HepG2 (cell line): ENCODE results near the gene EMILIN1. TPM values are rescaled to one million over a fixed set of nuclear protein-coding genes. Genes with fewer than 3 reads are reported as not detected.

ENCODE experiments used
- ARNTL ChIP-seq: sonication (generic); formaldehyde crosslinking; IDR thresholded peaks from 2 replicates; pipeline ENCODE4 v1.4.0; 2020; ENCODE audit warnings: mild to moderate bottlenecking, missing genetic modification reagents
- FOXA1 ChIP-seq, 2 experiments: fragments of 450-650 bp in 1 of 2; sonication (generic) in 1 of 2; formaldehyde crosslinking in 1 of 2; IDR thresholded peaks; 2 replicates each; pipeline versions ENCODE4 v1.4.0 to v1.6.1; 2016 to 2020; ENCODE audit warnings: missing genetic modification reagents in 1 of 2
- FOXK2 ChIP-seq: fragments of 450-650 bp; IDR thresholded peaks from 2 replicates; pipeline ENCODE4 v1.6.1; 2016
- FOXO1 ChIP-seq: sonication (generic); formaldehyde crosslinking; IDR thresholded peaks from 2 replicates; pipeline ENCODE4 v1.4.0; 2020; ENCODE audit warnings: missing genetic modification reagents
- HHEX ChIP-seq: IDR thresholded peaks from 2 replicates; pipeline ENCODE4 v1.6.1; 2016; ENCODE audit warnings: control low read depth
- MYC ChIP-seq: sonication (generic); formaldehyde crosslinking; IDR thresholded peaks from 2 replicates; pipeline ENCODE4 v1.9.0; 2021; ENCODE audit warnings: missing genetic modification reagents, borderline replicate concordance
- PCBP2 ChIP-seq: fragments of 200-400 bp; formaldehyde crosslinking; optimal IDR thresholded peaks from 2 replicates; pipeline ENCODE3; 2018; ENCODE audit warnings: low read length, low read depth; ENCODE audit not compliant: poor library complexity, severe bottlenecking
- PHF5A ChIP-seq: IDR thresholded peaks from one replicate; pipeline ENCODE4 v1.6.1; 2018; ENCODE audit warnings: low read depth, missing genetic modification reagents; ENCODE audit not compliant: unreplicated experiment
- PITX1 ChIP-seq: sonication (generic); formaldehyde crosslinking; IDR thresholded peaks from 2 replicates; pipeline ENCODE4 v1.5.1; 2020; ENCODE audit warnings: mild to moderate bottlenecking, missing genetic modification reagents
- RAD21 ChIP-seq: fragments of 450-650 bp; formaldehyde crosslinking; IDR thresholded peaks from 2 replicates; pipeline ENCODE4 v1.5.0; 2020; ENCODE audit warnings: mild to moderate bottlenecking
- SMARCE1 ChIP-seq: fragments of 450-650 bp; IDR thresholded peaks from 2 replicates; pipeline ENCODE4 v1.6.1; 2017; ENCODE audit warnings: borderline replicate concordance
- ZBTB20 ChIP-seq: sonication (generic); formaldehyde crosslinking; IDR thresholded peaks from 2 replicates; pipeline ENCODE4 v1.8.1; 2023; ENCODE audit warnings: missing genetic modification reagents, low read depth, mild to moderate bottlenecking, borderline replicate concordance
- ZFP82 ChIP-seq: sonication (generic); formaldehyde crosslinking; IDR thresholded peaks from 2 replicates; pipeline ENCODE4 v1.5.1; 2020; ENCODE audit warnings: mild to moderate bottlenecking, missing genetic modification reagents, borderline replicate concordance
- ZFY ChIP-seq: sonication (generic); formaldehyde crosslinking; IDR thresholded peaks from 2 replicates; pipeline ENCODE4 v1.4.0; 2020; ENCODE audit warnings: missing genetic modification reagents
- ZNF263 ChIP-seq: sonication (generic); formaldehyde crosslinking; IDR thresholded peaks from 2 replicates; pipeline ENCODE4 v1.4.0; 2020; ENCODE audit warnings: missing genetic modification reagents
- ZNF501 ChIP-seq: sonication (generic); formaldehyde crosslinking; IDR thresholded peaks from 2 replicates; pipeline ENCODE4 v1.5.1; 2020; ENCODE audit warnings: mild to moderate bottlenecking, moderate library complexity, missing genetic modification reagents
- ZSCAN29 ChIP-seq: sonication (generic); formaldehyde crosslinking; conservative IDR thresholded peaks from 2 replicates; pipeline ENCODE4 v1.4.0; 2020; ENCODE audit warnings: mild to moderate bottlenecking, missing genetic modification reagents
- polyA plus RNA-seq, 8 experiments: library from polyadenylated mRNA; depleted of rRNA in 3 of 8; stranded (reverse) in 7 of 8; unstranded in 1 of 8; fragments of >200 nt; fragmentation: Illumina TruSeq in 4 of 8; extraction: Trizol in 4 of 8; gene quantifications; 2 replicates each; pipeline versions ENCODE4 v1.2.1 to v1.2.3, GENCODE V29; 2011 to 2016; ENCODE audit warnings: low read depth in 4 of 8, missing spikeins in 1 of 8, mixed read lengths in 1 of 8; ENCODE audit not compliant: insufficient read depth in 1 of 8
- total RNA-seq, 5 experiments: library from RNA; depleted of rRNA; stranded (reverse); fragments of >200 nt; fragmentation: Illumina TruSeq; extraction: Trizol; gene quantifications; 2 replicates each; pipeline ENCODE4 v1.2.3, GENCODE V29; 2016; ENCODE audit warnings: low read depth in 1 of 5
- TF ChIP-seq, protein P1 (sequence below): IDR thresholded peaks from 2 replicates; pipeline ENCODE4 v1.6.1; 2016; ENCODE audit warnings: mild to moderate bottlenecking
- TF ChIP-seq, protein P2 (sequence below): sonication (generic); IDR thresholded peaks from 2 replicates; pipeline ENCODE4 v1.6.1; 2016; ENCODE audit warnings: low read depth, borderline replicate concordance
- TF ChIP-seq, protein P3 (sequence below): sonication (generic); formaldehyde crosslinking; IDR thresholded peaks from 2 replicates; pipeline ENCODE4 v1.5.1; 2020; ENCODE audit warnings: missing genetic modification reagents, mild to moderate bottlenecking, borderline replicate concordance
- TF ChIP-seq, protein P4 (sequence below): sonication (generic); formaldehyde crosslinking; IDR thresholded peaks from 2 replicates; pipeline ENCODE4 v1.8.0; 2022; ENCODE audit warnings: mild to moderate bottlenecking, missing genetic modification reagents
- TF ChIP-seq, protein P5 (sequence below): sonication (generic); formaldehyde crosslinking; IDR thresholded peaks from 2 replicates; pipeline ENCODE4 v1.5.0; 2020; ENCODE audit warnings: mild to moderate bottlenecking, missing genetic modification reagents, moderate library complexity

The EMILIN1 gene
- total and polyA plus RNA-seq, 2 of the 13 experiments (the other 11 are each of a cell fraction or from before 2014, with no cell fraction given) = 8.1 to 9.7 TPM

DNA sequence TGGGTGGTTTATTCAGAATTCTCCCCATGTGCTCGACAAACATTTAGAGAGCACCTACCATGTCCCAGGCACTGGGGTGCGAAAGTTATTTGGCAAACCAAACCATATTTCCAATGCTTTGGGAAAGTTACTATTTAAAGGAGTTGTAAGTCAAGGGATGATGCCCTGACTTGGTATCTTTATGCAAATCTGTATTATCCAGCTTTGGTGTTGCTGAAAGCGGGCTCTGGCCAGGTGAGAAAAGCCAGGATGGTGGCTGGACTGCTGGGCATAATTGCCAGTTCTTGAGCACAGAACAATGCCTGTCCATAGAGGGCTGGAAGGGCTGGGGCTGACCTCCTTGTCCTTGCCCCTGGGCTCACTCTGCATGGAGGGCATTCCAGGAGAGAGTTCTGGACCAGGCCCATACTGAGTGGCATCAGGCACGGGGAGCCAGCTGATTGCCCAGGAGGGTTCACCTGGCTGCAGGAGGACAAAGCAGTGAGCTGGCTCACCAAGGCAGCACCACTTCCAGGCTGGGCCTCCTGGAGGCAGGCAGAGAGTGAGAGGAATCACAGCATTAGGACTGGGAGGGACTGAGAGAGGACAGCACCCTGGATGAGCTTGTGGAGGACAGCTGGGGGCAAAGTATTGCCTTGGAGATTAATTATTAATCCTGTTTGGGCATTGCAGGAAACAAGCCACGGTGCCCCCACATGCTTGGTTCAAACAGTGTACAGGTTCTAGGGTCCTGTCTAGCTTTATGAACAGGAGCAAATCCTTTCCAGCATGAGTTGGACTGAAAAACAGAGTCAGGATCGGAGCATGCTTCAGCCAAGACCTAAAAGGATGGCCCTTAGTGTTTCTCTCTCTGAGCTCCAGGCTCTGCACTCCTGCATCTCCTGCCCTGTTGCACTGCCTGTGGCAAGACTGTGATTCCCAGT, 15.3 kb downstream of the EMILIN1 start (continued):
- peak; percentile 25; the same call in 1 of the 2 replicates for TF ChIP-seq RAD21 (CRISPR knock-in tag)
- no peak for TF ChIP-seq FOXA1 (IDR thresholded peaks at IDR 0.05)
- TF ChIP-seq FOXA1 (CRISPR knock-in tag; IDR thresholded peaks at IDR 0.05) = peak; percentile 35; the same call in 1 of the 2 replicates
- TF ChIP-seq, protein P1, sequence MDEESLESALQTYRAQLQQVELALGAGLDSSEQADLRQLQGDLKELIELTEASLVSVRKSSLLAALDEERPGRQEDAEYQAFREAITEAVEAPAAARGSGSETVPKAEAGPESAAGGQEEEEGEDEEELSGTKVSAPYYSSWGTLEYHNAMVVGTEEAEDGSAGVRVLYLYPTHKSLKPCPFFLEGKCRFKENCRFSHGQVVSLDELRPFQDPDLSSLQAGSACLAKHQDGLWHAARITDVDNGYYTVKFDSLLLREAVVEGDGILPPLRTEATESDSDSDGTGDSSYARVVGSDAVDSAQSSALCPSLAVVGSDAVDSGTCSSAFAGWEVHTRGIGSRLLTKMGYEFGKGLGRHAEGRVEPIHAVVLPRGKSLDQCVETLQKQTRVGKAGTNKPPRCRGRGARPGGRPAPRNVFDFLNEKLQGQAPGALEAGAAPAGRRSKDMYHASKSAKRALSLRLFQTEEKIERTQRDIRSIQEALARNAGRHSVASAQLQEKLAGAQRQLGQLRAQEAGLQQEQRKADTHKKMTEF (CRISPR knock-in tag) = peak; percentile 83; the same call in 1 of the 2 replicates
- TF ChIP-seq ZNF263 = peak; percentile 98
- TF ChIP-seq ZNF501 (CRISPR knock-in tag) = 0 out of 2 replicates have a peak, but pooled peaks have one; percentile 18
- peak; percentile 63; the same call in 1 of the 2 replicates for TF ChIP-seq FOXK2
- TF ChIP-seq ZBTB20 (CRISPR knock-in tag) = peak; percentile 76
- peak; percentile 56; the same call in 1 of the 2 replicates for TF ChIP-seq FOXO1 (CRISPR knock-in tag)
- peak; percentile 96 for TF ChIP-seq PITX1 (CRISPR knock-in tag)
- TF ChIP-seq ARNTL (CRISPR knock-in tag) = peak; percentile 89
- TF ChIP-seq, protein P2, sequence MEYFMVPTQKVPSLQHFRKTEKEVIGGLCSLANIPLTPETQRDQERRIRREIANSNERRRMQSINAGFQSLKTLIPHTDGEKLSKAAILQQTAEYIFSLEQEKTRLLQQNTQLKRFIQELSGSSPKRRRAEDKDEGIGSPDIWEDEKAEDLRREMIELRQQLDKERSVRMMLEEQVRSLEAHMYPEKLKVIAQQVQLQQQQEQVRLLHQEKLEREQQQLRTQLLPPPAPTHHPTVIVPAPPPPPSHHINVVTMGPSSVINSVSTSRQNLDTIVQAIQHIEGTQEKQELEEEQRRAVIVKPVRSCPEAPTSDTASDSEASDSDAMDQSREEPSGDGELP = peak; percentile 91; the same call in 1 of the 2 replicates
- 0 out of 2 replicates have a peak, but pooled peaks have one; percentile 82 for TF ChIP-seq ZFP82
- no peak for TF ChIP-seq SMARCE1
- TF ChIP-seq, protein P3, sequence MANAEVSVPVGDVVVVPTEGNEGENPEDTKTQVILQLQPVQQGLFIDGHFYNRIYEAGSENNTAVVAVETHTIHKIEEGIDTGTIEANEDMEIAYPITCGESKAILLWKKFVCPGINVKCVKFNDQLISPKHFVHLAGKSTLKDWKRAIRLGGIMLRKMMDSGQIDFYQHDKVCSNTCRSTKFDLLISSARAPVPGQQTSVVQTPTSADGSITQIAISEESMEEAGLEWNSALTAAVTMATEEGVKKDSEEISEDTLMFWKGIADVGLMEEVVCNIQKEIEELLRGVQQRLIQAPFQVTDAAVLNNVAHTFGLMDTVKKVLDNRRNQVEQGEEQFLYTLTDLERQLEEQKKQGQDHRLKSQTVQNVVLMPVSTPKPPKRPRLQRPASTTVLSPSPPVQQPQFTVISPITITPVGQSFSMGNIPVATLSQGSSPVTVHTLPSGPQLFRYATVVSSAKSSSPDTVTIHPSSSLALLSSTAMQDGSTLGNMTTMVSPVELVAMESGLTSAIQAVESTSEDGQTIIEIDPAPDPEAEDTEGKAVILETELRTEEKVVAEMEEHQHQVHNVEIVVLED (CRISPR knock-in tag) = no peak
- peak; percentile 73 for TF ChIP-seq PHF5A (CRISPR knock-in tag)
- TF ChIP-seq MYC (CRISPR knock-in tag) = 0 out of 2 replicates have a peak, but pooled peaks have one; percentile 79
- 0 out of 2 replicates have a peak, but pooled peaks have one; percentile 12 for TF ChIP-seq HHEX (CRISPR knock-in tag)
- peak; percentile 82 for TF ChIP-seq ZSCAN29
- no peak for TF ChIP-seq PCBP2
- TF ChIP-seq, protein P4, sequence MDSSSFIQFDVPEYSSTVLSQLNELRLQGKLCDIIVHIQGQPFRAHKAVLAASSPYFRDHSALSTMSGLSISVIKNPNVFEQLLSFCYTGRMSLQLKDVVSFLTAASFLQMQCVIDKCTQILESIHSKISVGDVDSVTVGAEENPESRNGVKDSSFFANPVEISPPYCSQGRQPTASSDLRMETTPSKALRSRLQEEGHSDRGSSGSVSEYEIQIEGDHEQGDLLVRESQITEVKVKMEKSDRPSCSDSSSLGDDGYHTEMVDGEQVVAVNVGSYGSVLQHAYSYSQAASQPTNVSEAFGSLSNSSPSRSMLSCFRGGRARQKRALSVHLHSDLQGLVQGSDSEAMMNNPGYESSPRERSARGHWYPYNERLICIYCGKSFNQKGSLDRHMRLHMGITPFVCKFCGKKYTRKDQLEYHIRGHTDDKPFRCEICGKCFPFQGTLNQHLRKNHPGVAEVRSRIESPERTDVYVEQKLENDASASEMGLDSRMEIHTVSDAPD (CRISPR knock-in tag) = peak; percentile 78; the same call in 1 of the 2 replicates
- TF ChIP-seq ZFY = peak; percentile 88
- TF ChIP-seq, protein P5, sequence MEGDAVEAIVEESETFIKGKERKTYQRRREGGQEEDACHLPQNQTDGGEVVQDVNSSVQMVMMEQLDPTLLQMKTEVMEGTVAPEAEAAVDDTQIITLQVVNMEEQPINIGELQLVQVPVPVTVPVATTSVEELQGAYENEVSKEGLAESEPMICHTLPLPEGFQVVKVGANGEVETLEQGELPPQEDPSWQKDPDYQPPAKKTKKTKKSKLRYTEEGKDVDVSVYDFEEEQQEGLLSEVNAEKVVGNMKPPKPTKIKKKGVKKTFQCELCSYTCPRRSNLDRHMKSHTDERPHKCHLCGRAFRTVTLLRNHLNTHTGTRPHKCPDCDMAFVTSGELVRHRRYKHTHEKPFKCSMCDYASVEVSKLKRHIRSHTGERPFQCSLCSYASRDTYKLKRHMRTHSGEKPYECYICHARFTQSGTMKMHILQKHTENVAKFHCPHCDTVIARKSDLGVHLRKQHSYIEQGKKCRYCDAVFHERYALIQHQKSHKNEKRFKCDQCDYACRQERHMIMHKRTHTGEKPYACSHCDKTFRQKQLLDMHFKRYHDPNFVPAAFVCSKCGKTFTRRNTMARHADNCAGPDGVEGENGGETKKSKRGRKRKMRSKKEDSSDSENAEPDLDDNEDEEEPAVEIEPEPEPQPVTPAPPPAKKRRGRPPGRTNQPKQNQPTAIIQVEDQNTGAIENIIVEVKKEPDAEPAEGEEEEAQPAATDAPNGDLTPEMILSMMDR (CRISPR knock-in tag) = peak; percentile 60
